HEK293 (cell line): Measurements from ENCODE around the gene PTP4A1.
A peak's percentile ranks its signal among the peaks of the same experiment; 100 is the strongest.

Source experiments
- CTCF ChIA-PET: fragments of 350-600 bp; formaldehyde crosslinking; extraction: SDS; loops from one replicate; lab custom pipeline; 2021; ENCODE audit warnings: antibody characterized with exemption; lab: Yijun Ruan, JAX
- POLR2A ChIA-PET: fragments of 300-600 bp; formaldehyde crosslinking; extraction: SDS; loops from one replicate; lab custom pipeline; 2020; ENCODE audit warnings: antibody characterized with exemption, inconsistent platforms; lab: Yijun Ruan, JAX
- H3K27ac ChIP-seq: fragments of 200-500 bp; sonication (Bioruptor generic); 2 replicates; pipeline ENCODE4 v1.5.1; 2014; ENCODE audit warnings: low read depth, low read length, control low read depth, inconsistent platforms; ENCODE audit errors: extremely low read depth
- H3K36me3 ChIP-seq, 2 experiments: fragments of 200-500 bp in 1 of 2; sonication (Bioruptor generic) in 1 of 2; 1 replicate in 1 of 2; 2 replicates in 1 of 2; pipeline ENCODE4 v1.5.1; 2014 to 2017; ENCODE audit warnings: inconsistent platforms in 2 of 2, low read length in 2 of 2; ENCODE audit not compliant: control insufficient read depth in 2 of 2, insufficient read depth in 1 of 2
- H3K4me1 ChIP-seq: fragments of 200-500 bp; sonication (Bioruptor generic); 2 replicates; pipeline ENCODE4 v1.5.1; 2014; ENCODE audit warnings: mild to moderate bottlenecking, low read length, inconsistent platforms; ENCODE audit not compliant: control insufficient read depth, insufficient read depth
- H3K4me3 ChIP-seq: 2 replicates; pipeline ENCODE4 v1.5.1; 2011; ENCODE audit warnings: low read depth, mild to moderate bottlenecking, control low read depth, low read length, moderate library complexity
- H3K9me3 ChIP-seq: fragments of 200-500 bp; sonication (Bioruptor generic); 2 replicates; pipeline ENCODE4 v1.5.1; 2014; ENCODE audit warnings: low read depth, low read length, inconsistent platforms; ENCODE audit not compliant: control insufficient read depth, insufficient read depth
- BCL11A ChIP-seq: fragments of 450-650 bp; formaldehyde crosslinking; IDR thresholded peaks from 2 replicates; pipeline ENCODE4 v1.5.1; 2016; ENCODE audit warnings: low read depth, missing biosample characterization, missing genetic modification characterization
- FEZF1 ChIP-seq: fragments of 450-650 bp; formaldehyde crosslinking; IDR thresholded peaks from 2 replicates; pipeline ENCODE4 v1.5.1; 2016; ENCODE audit warnings: missing biosample characterization, missing genetic modification characterization
- KLF10 ChIP-seq: fragments of 450-650 bp; IDR thresholded peaks from 2 replicates; pipeline ENCODE4 v1.5.1; 2018; ENCODE audit warnings: missing biosample characterization, mild to moderate bottlenecking, missing genetic modification characterization
- REPIN1 ChIP-seq: fragments of 450-650 bp; formaldehyde crosslinking; IDR thresholded peaks from 2 replicates; pipeline ENCODE4 v1.5.1; 2017; ENCODE audit warnings: missing biosample characterization, missing genetic modification characterization, low read depth
- SETDB1 ChIP-seq: IDR thresholded peaks from one replicate; pipeline ENCODE4 v1.6.1; 2017; ENCODE audit warnings: mild to moderate bottlenecking, low read length, moderate library complexity, mixed read lengths; ENCODE audit not compliant: insufficient read length
- SP7 ChIP-seq: fragments of 450-650 bp; formaldehyde crosslinking; IDR thresholded peaks from 2 replicates; pipeline ENCODE4 v1.5.1; 2016; ENCODE audit warnings: missing biosample characterization, missing genetic modification characterization
- YY2 ChIP-seq: fragments of 450-650 bp; formaldehyde crosslinking; IDR thresholded peaks from 2 replicates; pipeline ENCODE4 v1.5.1; 2016; ENCODE audit warnings: missing biosample characterization, missing genetic modification characterization
- ZBTB17 ChIP-seq: fragments of 450-650 bp; formaldehyde crosslinking; IDR thresholded peaks from 2 replicates; pipeline ENCODE4 v1.5.1; 2016; ENCODE audit warnings: missing biosample characterization, missing genetic modification characterization
- ZFHX2 ChIP-seq: fragments of 450-650 bp; formaldehyde crosslinking; conservative IDR thresholded peaks from 2 replicates; pipeline ENCODE4 v1.5.1; 2016; ENCODE audit warnings: missing biosample characterization, missing genetic modification characterization
- ZNF184 ChIP-seq: fragments of 450-650 bp; IDR thresholded peaks from 2 replicates; pipeline ENCODE4 v1.5.1; 2018; ENCODE audit warnings: missing biosample characterization, mild to moderate bottlenecking, missing genetic modification characterization
- ZNF223 ChIP-seq: fragments of 450-650 bp; formaldehyde crosslinking; IDR thresholded peaks from 2 replicates; pipeline ENCODE4 v1.5.1; 2016; ENCODE audit warnings: missing biosample characterization, missing genetic modification characterization
- ZNF324 ChIP-seq: fragments of 450-650 bp; formaldehyde crosslinking; IDR thresholded peaks from 2 replicates; pipeline ENCODE4 v1.5.1; 2016; ENCODE audit warnings: missing biosample characterization, missing genetic modification characterization
- ZNF416 ChIP-seq: fragments of 450-650 bp; formaldehyde crosslinking; IDR thresholded peaks from 2 replicates; pipeline ENCODE4 v1.5.1; 2016; ENCODE audit warnings: missing biosample characterization, missing genetic modification characterization
- ZNF433 ChIP-seq: fragments of 450-650 bp; formaldehyde crosslinking; IDR thresholded peaks from 2 replicates; pipeline ENCODE4 v1.5.1; 2016; ENCODE audit warnings: missing biosample characterization, missing genetic modification characterization, low read depth
- ZNF560 ChIP-seq: fragments of 450-650 bp; formaldehyde crosslinking; IDR thresholded peaks from 2 replicates; pipeline ENCODE4 v1.5.1; 2017; ENCODE audit warnings: missing biosample characterization, missing genetic modification characterization, borderline replicate concordance
- ZNF623 ChIP-seq: fragments of 450-650 bp; formaldehyde crosslinking; IDR thresholded peaks from 2 replicates; pipeline ENCODE4 v1.5.1; 2016; ENCODE audit warnings: missing biosample characterization, missing genetic modification characterization
- ZNF701 ChIP-seq: fragments of 450-650 bp; formaldehyde crosslinking; IDR thresholded peaks from 2 replicates; pipeline ENCODE4 v1.5.1; 2016; ENCODE audit warnings: missing biosample characterization, missing genetic modification characterization
- ZNF747 ChIP-seq: fragments of 450-650 bp; formaldehyde crosslinking; IDR thresholded peaks from 2 replicates; pipeline ENCODE4 v1.5.1; 2016; ENCODE audit warnings: missing biosample characterization, missing genetic modification characterization
- TF ChIP-seq, protein P1 (sequence below): fragments of 450-650 bp; formaldehyde crosslinking; IDR thresholded peaks from 2 replicates; pipeline ENCODE4 v1.5.0; 2017; ENCODE audit warnings: missing biosample characterization, missing genetic modification characterization, borderline replicate concordance
- TF ChIP-seq, protein P2 (sequence below): fragments of 450-650 bp; IDR thresholded peaks from 2 replicates; pipeline ENCODE4 v1.5.1; 2018; ENCODE audit warnings: missing biosample characterization, missing genetic modification characterization
- TF ChIP-seq, protein P3 (sequence below): fragments of 450-650 bp; formaldehyde crosslinking; IDR thresholded peaks from 2 replicates; pipeline ENCODE4 v1.5.1; 2017; ENCODE audit warnings: missing biosample characterization, missing genetic modification characterization
- TF ChIP-seq, protein P4 (sequence below): fragments of 450-650 bp; formaldehyde crosslinking; IDR thresholded peaks from 2 replicates; pipeline ENCODE4 v1.5.1; 2017; ENCODE audit warnings: missing biosample characterization, missing genetic modification characterization
- TF ChIP-seq, protein P5 (sequence below): fragments of 450-650 bp; formaldehyde crosslinking; IDR thresholded peaks from 2 replicates; pipeline ENCODE4 v1.5.1; 2016; ENCODE audit warnings: missing biosample characterization, missing genetic modification characterization

The PTP4A1 gene

DNA sequence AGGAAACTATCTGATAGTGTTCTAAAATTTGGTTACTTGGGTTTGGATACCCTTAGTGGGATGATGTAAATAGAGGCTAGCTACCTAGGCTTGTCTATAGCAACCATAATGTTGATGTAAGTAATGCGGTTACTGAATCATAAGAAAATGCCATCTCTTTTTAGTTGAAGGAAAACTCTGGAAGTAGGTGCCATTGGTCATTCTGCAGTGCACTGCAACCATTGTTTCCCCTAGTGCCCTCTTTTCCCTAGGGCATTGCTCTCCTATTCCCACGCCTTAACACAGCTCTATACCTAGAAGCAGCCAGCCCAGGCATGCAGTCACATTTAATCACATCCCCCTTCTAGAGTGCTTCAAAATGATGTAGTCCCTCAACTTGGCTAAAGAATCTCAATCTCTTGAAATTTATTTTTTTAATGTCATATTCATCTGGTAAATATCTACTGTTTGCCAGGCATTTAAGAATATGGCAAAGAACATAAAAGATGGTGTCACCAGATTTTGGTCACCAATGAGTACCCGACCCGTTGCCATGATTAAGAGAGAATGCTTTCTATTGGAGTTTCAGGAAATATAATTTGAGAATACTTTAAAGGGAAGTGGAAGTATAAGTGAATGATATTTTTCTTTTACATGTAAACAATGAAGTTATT lies 10.4 kb downstream of the PTP4A1 start (continued):
- TF ChIP-seq, protein P1, sequence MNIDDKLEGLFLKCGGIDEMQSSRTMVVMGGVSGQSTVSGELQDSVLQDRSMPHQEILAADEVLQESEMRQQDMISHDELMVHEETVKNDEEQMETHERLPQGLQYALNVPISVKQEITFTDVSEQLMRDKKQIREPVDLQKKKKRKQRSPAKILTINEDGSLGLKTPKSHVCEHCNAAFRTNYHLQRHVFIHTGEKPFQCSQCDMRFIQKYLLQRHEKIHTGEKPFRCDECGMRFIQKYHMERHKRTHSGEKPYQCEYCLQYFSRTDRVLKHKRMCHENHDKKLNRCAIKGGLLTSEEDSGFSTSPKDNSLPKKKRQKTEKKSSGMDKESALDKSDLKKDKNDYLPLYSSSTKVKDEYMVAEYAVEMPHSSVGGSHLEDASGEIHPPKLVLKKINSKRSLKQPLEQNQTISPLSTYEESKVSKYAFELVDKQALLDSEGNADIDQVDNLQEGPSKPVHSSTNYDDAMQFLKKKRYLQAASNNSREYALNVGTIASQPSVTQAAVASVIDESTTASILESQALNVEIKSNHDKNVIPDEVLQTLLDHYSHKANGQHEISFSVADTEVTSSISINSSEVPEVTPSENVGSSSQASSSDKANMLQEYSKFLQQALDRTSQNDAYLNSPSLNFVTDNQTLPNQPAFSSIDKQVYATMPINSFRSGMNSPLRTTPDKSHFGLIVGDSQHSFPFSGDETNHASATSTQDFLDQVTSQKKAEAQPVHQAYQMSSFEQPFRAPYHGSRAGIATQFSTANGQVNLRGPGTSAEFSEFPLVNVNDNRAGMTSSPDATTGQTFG: no peak
- TF ChIP-seq ZNF560 (tag by site-specific recombination): no peak

DNA sequence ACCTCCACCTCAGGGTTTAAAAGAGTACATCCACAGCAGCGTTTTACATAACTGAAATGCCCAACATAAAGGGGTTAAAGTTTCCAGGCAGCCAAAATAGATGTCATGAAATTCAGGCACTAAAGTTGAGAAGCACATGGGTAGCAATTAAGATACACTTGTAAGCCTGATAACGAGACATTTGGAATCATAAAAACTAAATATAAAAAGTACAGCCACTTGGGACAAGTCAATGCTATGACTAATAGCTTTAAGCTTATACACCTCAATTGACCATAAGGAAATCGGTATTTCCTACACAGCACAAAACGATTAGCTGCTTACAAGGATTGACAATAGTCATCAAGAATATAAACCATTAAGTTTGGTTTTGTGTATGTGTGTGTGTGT lies 11.8 kb downstream of the PTP4A1 start:
- H3K4me1 ChIP-seq: no peaks in the 10 kb centered on the region
- no peak overlapping the region for H3K27ac ChIP-seq
- CTCF ChIA-PET: interaction anchor here (2.3 to 2.7 kb wide), 3 partner anchors 10 to 232 kb away, joined by 8 to 23 read pairs (median 13); no protein-coding TSS in a partner anchor
- TF ChIP-seq ZNF324 (tag by site-specific recombination) (no peak), ZNF184 (tag by site-specific recombination) (0 out of 2 replicates have a peak, but pooled peaks have one; percentile 18), ZNF433 (no peak), ZNF416 (tag by site-specific recombination) (no peak), ZBTB17 (tag by site-specific recombination) (0 out of 2 replicates have a peak, but pooled peaks have one; percentile 22), BCL11A (tag by site-specific recombination) (peak; percentile 49; the same call in 1 of the 2 replicates), FEZF1 (peak; percentile 50; the same call in 1 of the 2 replicates), SP7 (tag by site-specific recombination) (peak; percentile 66; the same call in 1 of the 2 replicates)
- TF ChIP-seq, protein P2, sequence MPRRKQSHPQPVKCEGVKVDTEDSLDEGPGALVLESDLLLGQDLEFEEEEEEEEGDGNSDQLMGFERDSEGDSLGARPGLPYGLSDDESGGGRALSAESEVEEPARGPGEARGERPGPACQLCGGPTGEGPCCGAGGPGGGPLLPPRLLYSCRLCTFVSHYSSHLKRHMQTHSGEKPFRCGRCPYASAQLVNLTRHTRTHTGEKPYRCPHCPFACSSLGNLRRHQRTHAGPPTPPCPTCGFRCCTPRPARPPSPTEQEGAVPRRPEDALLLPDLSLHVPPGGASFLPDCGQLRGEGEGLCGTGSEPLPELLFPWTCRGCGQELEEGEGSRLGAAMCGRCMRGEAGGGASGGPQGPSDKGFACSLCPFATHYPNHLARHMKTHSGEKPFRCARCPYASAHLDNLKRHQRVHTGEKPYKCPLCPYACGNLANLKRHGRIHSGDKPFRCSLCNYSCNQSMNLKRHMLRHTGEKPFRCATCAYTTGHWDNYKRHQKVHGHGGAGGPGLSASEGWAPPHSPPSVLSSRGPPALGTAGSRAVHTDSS (tag by site-specific recombination): 0 out of 2 replicates have a peak, but pooled peaks have one; percentile 12
- TF ChIP-seq, protein P3, sequence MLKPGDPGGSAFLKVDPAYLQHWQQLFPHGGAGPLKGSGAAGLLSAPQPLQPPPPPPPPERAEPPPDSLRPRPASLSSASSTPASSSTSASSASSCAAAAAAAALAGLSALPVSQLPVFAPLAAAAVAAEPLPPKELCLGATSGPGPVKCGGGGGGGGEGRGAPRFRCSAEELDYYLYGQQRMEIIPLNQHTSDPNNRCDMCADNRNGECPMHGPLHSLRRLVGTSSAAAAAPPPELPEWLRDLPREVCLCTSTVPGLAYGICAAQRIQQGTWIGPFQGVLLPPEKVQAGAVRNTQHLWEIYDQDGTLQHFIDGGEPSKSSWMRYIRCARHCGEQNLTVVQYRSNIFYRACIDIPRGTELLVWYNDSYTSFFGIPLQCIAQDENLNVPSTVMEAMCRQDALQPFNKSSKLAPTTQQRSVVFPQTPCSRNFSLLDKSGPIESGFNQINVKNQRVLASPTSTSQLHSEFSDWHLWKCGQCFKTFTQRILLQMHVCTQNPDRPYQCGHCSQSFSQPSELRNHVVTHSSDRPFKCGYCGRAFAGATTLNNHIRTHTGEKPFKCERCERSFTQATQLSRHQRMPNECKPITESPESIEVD (tag by site-specific recombination): 0 out of 2 replicates have a peak, but pooled peaks have one; percentile 62
- TF ChIP-seq, protein P4, sequence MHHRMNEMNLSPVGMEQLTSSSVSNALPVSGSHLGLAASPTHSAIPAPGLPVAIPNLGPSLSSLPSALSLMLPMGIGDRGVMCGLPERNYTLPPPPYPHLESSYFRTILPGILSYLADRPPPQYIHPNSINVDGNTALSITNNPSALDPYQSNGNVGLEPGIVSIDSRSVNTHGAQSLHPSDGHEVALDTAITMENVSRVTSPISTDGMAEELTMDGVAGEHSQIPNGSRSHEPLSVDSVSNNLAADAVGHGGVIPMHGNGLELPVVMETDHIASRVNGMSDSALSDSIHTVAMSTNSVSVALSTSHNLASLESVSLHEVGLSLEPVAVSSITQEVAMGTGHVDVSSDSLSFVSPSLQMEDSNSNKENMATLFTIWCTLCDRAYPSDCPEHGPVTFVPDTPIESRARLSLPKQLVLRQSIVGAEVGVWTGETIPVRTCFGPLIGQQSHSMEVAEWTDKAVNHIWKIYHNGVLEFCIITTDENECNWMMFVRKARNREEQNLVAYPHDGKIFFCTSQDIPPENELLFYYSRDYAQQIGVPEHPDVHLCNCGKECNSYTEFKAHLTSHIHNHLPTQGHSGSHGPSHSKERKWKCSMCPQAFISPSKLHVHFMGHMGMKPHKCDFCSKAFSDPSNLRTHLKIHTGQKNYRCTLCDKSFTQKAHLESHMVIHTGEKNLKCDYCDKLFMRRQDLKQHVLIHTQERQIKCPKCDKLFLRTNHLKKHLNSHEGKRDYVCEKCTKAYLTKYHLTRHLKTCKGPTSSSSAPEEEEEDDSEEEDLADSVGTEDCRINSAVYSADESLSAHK (tag by site-specific recombination): 0 out of 2 replicates have a peak, but pooled peaks have one; percentile 34
- TF ChIP-seq, all 188 proteins: peak for 8
- POLR2A ChIA-PET: interaction anchor here (0.8 to 1.0 kb wide), 2 partner anchors 11 to 52 kb away, joined by 3 to 4 read pairs; partner anchors contain the start of gene PHF3
- H3K9me3 ChIP-seq: no peaks in the 10 kb centered on the region
- H3K36me3 ChIP-seq: peaks cover 38 to 46% of the 10 kb centered on the region in 2 experiments
- no peak overlapping the region for H3K4me3 ChIP-seq

DNA sequence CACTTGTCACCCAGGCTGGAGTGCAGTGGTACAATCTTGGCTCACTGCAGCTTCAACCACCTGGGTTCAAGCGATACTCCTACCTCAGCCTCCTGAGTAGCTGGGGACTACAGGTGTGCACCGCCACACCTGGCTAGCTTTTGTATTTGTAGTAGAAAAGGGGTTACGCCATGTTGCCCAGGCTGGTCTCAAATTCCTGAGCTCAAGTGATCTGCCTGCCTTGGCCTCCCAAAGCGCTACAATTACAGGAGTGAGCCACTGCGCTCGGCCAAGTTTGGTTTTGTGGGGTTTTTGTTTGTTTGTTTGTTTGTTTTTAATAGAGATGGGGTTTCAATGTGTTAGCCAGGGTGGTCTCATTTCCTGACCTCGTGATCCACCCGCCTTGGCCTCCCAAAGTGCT lies 12.3 kb downstream of the PTP4A1 start:
- H3K4me1 ChIP-seq: peaks cover under 1% of the 10 kb centered on the region
- peaks cover 33 to 41% of the 10 kb centered on the region in 2 experiments for H3K36me3 ChIP-seq
- H3K9me3 ChIP-seq: no peaks in the 10 kb centered on the region
- CTCF ChIA-PET: interaction anchor here (2.3 to 2.7 kb wide), 3 partner anchors 11 to 232 kb away, joined by 8 to 23 read pairs (median 13); no protein-coding TSS in a partner anchor
- POLR2A ChIA-PET: interaction anchor here (1.0 kb wide), 1 partner anchor 11 kb away, joined by 3 read pairs; no protein-coding TSS in a partner anchor
- H3K4me3 ChIP-seq: no peak overlapping the region
- no peak overlapping the region for H3K27ac ChIP-seq
- TF ChIP-seq SETDB1: no peak
- no peak for TF ChIP-seq KLF10
- no peak for TF ChIP-seq ZNF747 (tag by site-specific recombination)
- TF ChIP-seq, protein P5, sequence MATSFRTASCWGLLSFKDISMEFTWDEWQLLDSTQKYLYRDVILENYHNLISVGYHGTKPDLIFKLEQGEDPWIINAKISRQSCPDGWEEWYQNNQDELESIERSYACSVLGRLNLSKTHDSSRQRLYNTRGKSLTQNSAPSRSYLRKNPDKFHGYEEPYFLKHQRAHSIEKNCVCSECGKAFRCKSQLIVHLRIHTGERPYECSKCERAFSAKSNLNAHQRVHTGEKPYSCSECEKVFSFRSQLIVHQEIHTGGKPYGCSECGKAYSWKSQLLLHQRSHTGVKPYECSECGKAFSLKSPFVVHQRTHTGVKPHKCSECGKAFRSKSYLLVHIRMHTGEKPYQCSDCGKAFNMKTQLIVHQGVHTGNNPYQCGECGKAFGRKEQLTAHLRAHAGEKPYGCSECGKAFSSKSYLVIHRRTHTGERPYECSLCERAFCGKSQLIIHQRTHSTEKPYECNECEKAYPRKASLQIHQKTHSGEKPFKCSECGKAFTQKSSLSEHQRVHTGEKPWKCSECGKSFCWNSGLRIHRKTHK (tag by site-specific recombination): no peak
- TF ChIP-seq YY2 (tag by site-specific recombination): no peak
- no peak for TF ChIP-seq REPIN1 (tag by site-specific recombination)
- TF ChIP-seq ZNF223 (tag by site-specific recombination): no peak
- TF ChIP-seq ZNF701 (tag by site-specific recombination): no peak
- TF ChIP-seq ZFHX2 (tag by site-specific recombination): no peak
- TF ChIP-seq ZNF623 (tag by site-specific recombination): no peak
